Fibroblast of mammary gland (primary cell): ENCODE measurements around the gene CD109.

ENCODE experiments used
- DNase-seq: peaks from one replicate; pipeline ENCODE4 v3.0.0-alpha.2; 2010; ENCODE audit warnings: low read depth
- H3K4me3 ChIP-seq: 2 replicates; pipeline ENCODE4 v1.5.1; 2011; ENCODE audit warnings: low read depth, mild to moderate bottlenecking, low read length, moderate library complexity; ENCODE audit not compliant: control insufficient read depth
- TF ChIP-seq, protein P1 (sequence below): conservative IDR thresholded peaks from 2 replicates; pipeline ENCODE4 v1.5.1; 2011; ENCODE audit warnings: low read depth, low read length, inconsistent platforms; ENCODE audit not compliant: control insufficient read depth, insufficient read depth

The CD109 gene

DNA sequence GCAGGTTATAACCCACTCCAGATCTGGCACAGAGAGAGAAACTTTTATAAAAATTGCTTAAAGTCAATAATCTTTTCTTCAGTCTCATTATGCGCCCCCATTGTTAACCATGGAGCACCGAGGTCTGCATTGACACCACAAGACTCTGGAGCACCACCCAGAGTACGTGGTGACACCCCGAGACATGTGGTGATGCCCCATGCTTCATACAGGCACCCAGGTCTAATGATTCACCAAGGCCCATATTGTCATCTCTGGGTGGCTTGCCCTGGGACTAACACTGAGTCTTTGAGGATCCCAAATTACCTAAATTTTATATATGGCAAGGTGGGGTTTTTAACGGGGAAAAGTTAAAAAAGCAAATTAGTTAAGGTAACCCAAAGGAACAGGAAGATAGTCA, 31.1 kb downstream of the CD109 start:
- TF ChIP-seq, protein P1, sequence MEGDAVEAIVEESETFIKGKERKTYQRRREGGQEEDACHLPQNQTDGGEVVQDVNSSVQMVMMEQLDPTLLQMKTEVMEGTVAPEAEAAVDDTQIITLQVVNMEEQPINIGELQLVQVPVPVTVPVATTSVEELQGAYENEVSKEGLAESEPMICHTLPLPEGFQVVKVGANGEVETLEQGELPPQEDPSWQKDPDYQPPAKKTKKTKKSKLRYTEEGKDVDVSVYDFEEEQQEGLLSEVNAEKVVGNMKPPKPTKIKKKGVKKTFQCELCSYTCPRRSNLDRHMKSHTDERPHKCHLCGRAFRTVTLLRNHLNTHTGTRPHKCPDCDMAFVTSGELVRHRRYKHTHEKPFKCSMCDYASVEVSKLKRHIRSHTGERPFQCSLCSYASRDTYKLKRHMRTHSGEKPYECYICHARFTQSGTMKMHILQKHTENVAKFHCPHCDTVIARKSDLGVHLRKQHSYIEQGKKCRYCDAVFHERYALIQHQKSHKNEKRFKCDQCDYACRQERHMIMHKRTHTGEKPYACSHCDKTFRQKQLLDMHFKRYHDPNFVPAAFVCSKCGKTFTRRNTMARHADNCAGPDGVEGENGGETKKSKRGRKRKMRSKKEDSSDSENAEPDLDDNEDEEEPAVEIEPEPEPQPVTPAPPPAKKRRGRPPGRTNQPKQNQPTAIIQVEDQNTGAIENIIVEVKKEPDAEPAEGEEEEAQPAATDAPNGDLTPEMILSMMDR, result no peak
- DNase-seq, result no peak

DNA sequence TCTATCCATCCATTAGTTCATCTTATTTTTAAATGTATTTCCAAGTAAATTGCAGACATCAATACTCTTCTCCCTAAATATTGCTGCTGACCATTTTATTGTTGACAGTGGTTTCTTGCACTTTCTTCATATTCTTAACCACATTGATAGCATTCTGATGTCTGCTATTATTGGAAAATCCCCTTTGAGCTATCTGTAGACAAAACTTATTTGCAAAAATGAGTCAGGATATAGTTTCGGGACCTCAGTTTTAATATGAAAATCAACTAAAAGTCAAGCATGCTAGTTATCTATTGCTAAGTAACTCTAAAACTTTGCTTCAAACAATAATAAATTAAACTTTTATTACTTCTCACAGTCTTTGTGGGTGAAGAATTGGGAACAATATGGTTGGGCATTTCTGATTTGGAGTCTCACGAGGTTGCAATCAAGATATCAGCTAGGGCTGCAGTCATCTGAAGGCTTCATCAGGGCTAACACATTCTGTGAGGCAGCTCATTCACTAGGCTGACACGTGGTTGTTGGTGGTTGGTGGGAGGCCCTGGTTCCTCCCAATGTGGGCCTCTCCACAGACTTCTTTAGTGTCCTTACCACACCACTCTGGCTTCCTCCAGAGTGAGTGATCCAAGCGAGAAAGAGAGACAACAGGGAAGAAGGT, 32.7 kb downstream of the CD109 start:
- TF ChIP-seq, protein P1, result no peak
- DNase-seq, result no peak

More for the DNA sequence above, 31.1 kb downstream of the CD109 start:
- H3K4me3 ChIP-seq, result no peak overlapping the region

GRCh38 chr6:73731285-73731684, 35.3 kb downstream of the CD109 start:
- no peak overlapping the region for H3K4me3 ChIP-seq
- TF ChIP-seq, protein P1, result no peak

More for the DNA sequence above, 32.7 kb downstream of the CD109 start:
- no peak overlapping the region for H3K4me3 ChIP-seq

DNA sequence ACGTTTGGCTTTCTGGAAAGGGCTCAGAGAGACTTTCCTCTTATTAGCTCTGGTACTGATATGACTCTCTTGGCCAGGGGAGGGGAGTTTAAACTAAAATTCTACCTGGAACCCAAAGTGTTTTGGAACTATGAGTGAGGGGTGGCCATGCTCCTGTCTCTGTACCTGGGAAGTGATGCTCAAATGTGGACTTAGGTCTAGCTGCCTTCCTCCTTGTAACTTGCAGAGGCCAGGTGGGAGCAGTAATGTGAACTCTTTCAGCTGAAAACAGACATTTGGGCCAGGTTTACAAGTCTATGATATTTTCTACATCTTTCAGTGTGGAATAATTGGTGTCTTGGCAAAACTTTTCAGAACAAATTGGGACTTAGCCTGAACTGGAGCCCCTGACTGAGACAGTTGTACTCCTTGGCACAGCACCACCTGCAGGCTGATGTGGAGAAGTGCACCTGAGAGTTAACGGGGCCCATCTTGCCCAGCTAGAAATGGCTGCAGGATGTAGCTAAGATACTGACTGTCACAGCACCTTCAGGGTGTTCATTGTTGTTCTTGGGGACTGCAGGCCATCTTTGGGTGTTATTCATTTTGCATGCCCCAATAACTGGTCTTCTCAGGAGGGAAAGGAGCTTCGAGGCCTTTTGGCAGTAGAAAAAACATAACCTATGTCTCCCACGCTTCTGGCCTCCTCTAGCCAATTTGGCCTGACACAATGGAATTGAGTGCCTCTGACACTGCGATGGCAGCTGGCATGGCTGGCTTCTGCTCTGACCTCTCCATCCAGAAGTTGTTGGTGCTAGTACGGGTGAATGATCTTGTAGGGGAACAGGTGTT, 37.1 kb downstream of the CD109 start:
- H3K4me3 ChIP-seq, result no peak overlapping the region
- TF ChIP-seq, protein P1, result peak; percentile 96
- peak; percentile 83 for DNase-seq

More at GRCh38 chr6:73731285-73731684, 35.3 kb downstream of the CD109 start:
- DNase-seq, result no peak

- TF ChIP-seq, protein P1, result no peak
- no peak overlapping the region for H3K4me3 ChIP-seq
- DNase-seq, result peak; percentile 49
These were observed 37.8 kb downstream of the CD109 start for GRCh38 chr6:73733791-73734190.

- DNase-seq, result no peak
- TF ChIP-seq, protein P1, result no peak
- no peak overlapping the region for H3K4me3 ChIP-seq
These were observed 38.9 kb downstream of the CD109 start for GRCh38 chr6:73734832-73735453.
